Activated CD4-positive, CD25-positive, alpha-beta regulatory T cell (primary cell): Measurements from ENCODE around the gene PRTN3.
"Not testable (repeated sequence)": the region's sequence is repeated elsewhere in the genome, so short reads cannot be mapped to it uniquely, and the experiment has no call there.

Experiments used
- DNase-seq, 4 experiments: peaks; one replicate each; lab custom pipeline; 2025; lab: John Stamatoyannopoulos, UW

The PRTN3 gene

GRCh38 chr19:845707-846521 lies 5.1 kb downstream of the PRTN3 start:
- DNase-seq = no peak

- DNase-seq = no peak
These were observed 7.7 kb downstream of the PRTN3 start for GRCh38 chr19:848386-848921.

- DNase-seq = not testable (repeated sequence)
These were observed 8.4 kb downstream of the PRTN3 start for GRCh38 chr19:849195-849594.

- DNase-seq = no peak
These were observed 9.6 kb downstream of the PRTN3 start for GRCh38 chr19:850221-850978.

- DNase-seq = no peak
These were observed 10.2 kb downstream of the PRTN3 start for GRCh38 chr19:850979-851335.

- DNase-seq = no peak
These were observed 11.6 kb downstream of the PRTN3 start, which contains the start of gene ELANE for GRCh38 chr19:852136-853013. TSS of gene ELANE (plus strand) at chr19:852303. CDS start at chr19:852329, 26 bp downstream.

GRCh38 chr19:853014-853585 lies 12.3 kb downstream of the PRTN3 start:
- DNase-seq = no peak

GRCh38 chr19:853614-854220 lies 12.9 kb downstream of the PRTN3 start:
- DNase-seq = not testable (repeated sequence)

- no peak for DNase-seq
These were observed 13.8 kb downstream of the PRTN3 start for GRCh38 chr19:854549-854948.

- DNase-seq = no peak
These were observed 14.3 kb downstream of the PRTN3 start for GRCh38 chr19:855142-855541.

GRCh38 chr19:855566-856120 lies 14.8 kb downstream of the PRTN3 start:
- DNase-seq = no peak

GRCh38 chr19:858284-858683 lies 17.5 kb downstream of the PRTN3 start:
- no peak for DNase-seq

- DNase-seq = no peak
These were observed 18.4 kb downstream of the PRTN3 start, which contains the start of gene CFD for GRCh38 chr19:858868-859843. TSS of gene CFD (plus strand) at chr19:859664. CDS start at chr19:859690, 26 bp downstream.

GRCh38 chr19:861141-861755 lies 20.4 kb downstream of the PRTN3 start:
- no peak for DNase-seq

- peak; percentile 28 to 59 (median 43) for DNase-seq
These were observed 21.2 kb downstream of the PRTN3 start for GRCh38 chr19:861756-862580.

- peak; percentile 43 to 66 (median 64) for DNase-seq
These were observed 21.9 kb downstream of the PRTN3 start for GRCh38 chr19:862581-863314.

GRCh38 chr19:863315-863620 lies 22.5 kb downstream of the PRTN3 start:
- DNase-seq = no peak
